Gastroesophageal sphincter (tissue), 4 donors: Measurements from ENCODE around the gene ZSWIM6. TPM values are rescaled to one million over a fixed set of nuclear protein-coding genes. Genes with fewer than 3 reads are reported as not detected.

Source experiments
- ATAC-seq: fragments of 150-250 bp; one replicate; pipeline ENCODE4 v1.9.1; 2016; ENCODE audit warnings: mild to moderate bottlenecking, moderate library complexity
- H3K27ac ChIP-seq, 4 donors: fragments of 200-600 bp; sonication (generic) in 3 of 4; 1 replicate in 3 of 4; 2 replicates in 1 of 4; pipeline ENCODE4 v1.5.1; 2016 to 2019
- H3K27me3 ChIP-seq: fragments of 200-600 bp; sonication (generic); one replicate; pipeline ENCODE4 v1.5.1; 2019
- H3K36me3 ChIP-seq, 2 donors: fragments of 200-600 bp; sonication (generic); one replicate each; pipeline ENCODE4 v1.5.1; 2019; ENCODE audit warnings: control low read depth in 1 of 2
- H3K4me1 ChIP-seq, 3 donors: fragments of 200-600 bp; sonication (generic); 1 replicate in 2 of 3; 2 replicates in 1 of 3; pipeline ENCODE4 v1.5.1; 2016 to 2019; ENCODE audit warnings: control low read depth in 2 of 3
- H3K4me3 ChIP-seq, 2 donors: fragments of 200-600 bp; sonication (generic); one replicate each; pipeline ENCODE4 v1.5.1; 2019; ENCODE audit warnings: mild to moderate bottlenecking in 1 of 2, moderate library complexity in 1 of 2
- H3K9me3 ChIP-seq, 3 donors: fragments of 200-600 bp; sonication (generic); one replicate each; pipeline ENCODE4 v1.5.1; 2017 to 2019; ENCODE audit warnings: control low read depth in 2 of 3
- CTCF ChIP-seq, 4 experiments: fragments of 200-600 bp in 2 of 4; fragments of 450-650 bp in 2 of 4; sonication (generic) in 1 of 4; IDR thresholded peaks; one replicate each; pipeline ENCODE4 v1.5.1; 2017 to 2019; ENCODE audit warnings: antibody characterized with exemption in 4 of 4, mild to moderate bottlenecking in 2 of 4, moderate library complexity in 2 of 4
- EP300 ChIP-seq: sonication (generic); formaldehyde crosslinking; IDR thresholded peaks from one replicate; pipeline ENCODE4 v1.6.1; 2017; ENCODE audit warnings: antibody characterized with exemption, mild to moderate bottlenecking
- POLR2A ChIP-seq, 2 donors: fragments of 450-650 bp; IDR thresholded peaks; one replicate each; pipeline ENCODE4 v1.6.1; 2017; ENCODE audit warnings: antibody characterized with exemption in 2 of 2, mild to moderate bottlenecking in 2 of 2, moderate library complexity in 1 of 2
- POLR2AphosphoS5 ChIP-seq: sonication (generic); formaldehyde crosslinking; IDR thresholded peaks from one replicate; pipeline ENCODE4 v1.6.1; 2017; ENCODE audit warnings: antibody characterized with exemption
- WGBS, 2 donors: methylation state at CpG; one replicate each; pipeline ENCODE4 v1.1.5; 2018; ENCODE audit warnings: low coverage in 1 of 2; 5-methylcytosine and 5-hydroxymethylcytosine counted together
- total RNA-seq, 4 donors: library from RNA; depleted of rRNA; stranded (reverse); fragments of >200 nt; gene quantifications; one replicate each; pipeline ENCODE4 v1.1.0, GENCODE V29; 2016

ZSWIM6 gene
- total RNA-seq, 4 donors from 2014 or later, result 8.9 to 20.9 (median 12.3) TPM

GRCh38 chr5:61370506-61370905 is 38.4 kb downstream of the ZSWIM6 start:
- ATAC-seq, result no peak
- H3K4me1 ChIP-seq, result peaks cover 0 to 5% (median 0%) of the 10 kb centered on the region in 3 donors
- H3K27me3 ChIP-seq, result no peaks in the 10 kb centered on the region
- WGBS, 2 donors, result 90 to 97% methylated on average over 2 of the region's 2 CpGs
- no peak overlapping the region for H3K27ac ChIP-seq
- TF ChIP-seq CTCF (IDR thresholded peaks at IDR 0.05) (no peak), EP300 (no peak), POLR2AphosphoS5 (no peak), POLR2A (IDR thresholded peaks at IDR 0.05) (no peak)
- H3K4me3 ChIP-seq, result no peak overlapping the region
- no peaks in the 10 kb centered on the region for H3K9me3 ChIP-seq
- H3K36me3 ChIP-seq, result no peaks in the 10 kb centered on the region

- H3K4me1 ChIP-seq, result peaks cover 0 to 5% (median 0%) of the 10 kb centered on the region in 3 donors
- H3K27ac ChIP-seq, result no peak overlapping the region
- H3K27me3 ChIP-seq, result no peaks in the 10 kb centered on the region
- no peak for ATAC-seq
- no peak for TF ChIP-seq EP300
- no peak for TF ChIP-seq POLR2AphosphoS5
- no peak for TF ChIP-seq CTCF (IDR thresholded peaks at IDR 0.05)
- TF ChIP-seq POLR2A (IDR thresholded peaks at IDR 0.05), result no peak
- WGBS, 2 donors, result 70 to 82% methylated on average over 5 of the region's 5 CpGs
- no peak overlapping the region for H3K4me3 ChIP-seq
- no peaks in the 10 kb centered on the region for H3K9me3 ChIP-seq
- H3K36me3 ChIP-seq, result no peaks in the 10 kb centered on the region
These were observed 39.4 kb downstream of the ZSWIM6 start for GRCh38 chr5:61371474-61371873.

GRCh38 chr5:61379677-61380076 is 47.6 kb downstream of the ZSWIM6 start:
- H3K4me1 ChIP-seq, result no peaks in the 10 kb centered on the region
- 93 to 94% methylated on average over 2 of the region's 2 CpGs for WGBS, 2 donors
- no peaks in the 10 kb centered on the region for H3K27me3 ChIP-seq
- no peak overlapping the region for H3K4me3 ChIP-seq
- no peak for ATAC-seq
- no peak for TF ChIP-seq CTCF (IDR thresholded peaks at IDR 0.05)
- TF ChIP-seq EP300, result no peak
- TF ChIP-seq POLR2AphosphoS5, result no peak
- TF ChIP-seq POLR2A (IDR thresholded peaks at IDR 0.05), result no peak
- H3K36me3 ChIP-seq, result no peaks in the 10 kb centered on the region
- H3K27ac ChIP-seq, result no peak overlapping the region
- no peaks in the 10 kb centered on the region for H3K9me3 ChIP-seq

- H3K27ac ChIP-seq, result no peak overlapping the region
- H3K36me3 ChIP-seq, result no peaks in the 10 kb centered on the region
- no peak for TF ChIP-seq POLR2A (IDR thresholded peaks at IDR 0.05)
- no peak for TF ChIP-seq EP300
- no peak for TF ChIP-seq POLR2AphosphoS5
- no peak for TF ChIP-seq CTCF (IDR thresholded peaks at IDR 0.05)
- H3K4me1 ChIP-seq, result peaks cover 0 to 17% (median 0%) of the 10 kb centered on the region in 3 donors
- H3K9me3 ChIP-seq, result no peaks in the 10 kb centered on the region
- H3K4me3 ChIP-seq, result no peak overlapping the region
- no peak for ATAC-seq
- WGBS, 2 donors, result 82 to 94% methylated on average over 2 of the region's 2 CpGs
- no peaks in the 10 kb centered on the region for H3K27me3 ChIP-seq
These were observed 49.9 kb downstream of the ZSWIM6 start for GRCh38 chr5:61381968-61382367.

- H3K27me3 ChIP-seq, result no peaks in the 10 kb centered on the region
- no peak overlapping the region for H3K27ac ChIP-seq
- no peaks in the 10 kb centered on the region for H3K36me3 ChIP-seq
- ATAC-seq, result no peak
- H3K4me3 ChIP-seq, result no peak overlapping the region
- WGBS, 2 donors, result 90 to 100% methylated on average over 2 of the region's 3 CpGs
- no peaks in the 10 kb centered on the region for H3K9me3 ChIP-seq
- TF ChIP-seq POLR2A (IDR thresholded peaks at IDR 0.05), result no peak
- no peak for TF ChIP-seq POLR2AphosphoS5
- no peak for TF ChIP-seq CTCF (IDR thresholded peaks at IDR 0.05)
- no peak for TF ChIP-seq EP300
- peaks cover 0 to 32% (median 0%) of the 10 kb centered on the region in 3 donors for H3K4me1 ChIP-seq
These were observed 53.6 kb downstream of the ZSWIM6 start for GRCh38 chr5:61385627-61386026.
